Measurements from ENCODE around the gene GALNT10. TPM values are rescaled to one million over a fixed set of nuclear protein-coding genes. Genes with fewer than 3 reads are reported as not detected.

GALNT10 gene
- total and polyA plus RNA-seq, 2 of the 8 experiments (the other 6 are each of a cell fraction or from before 2014, with no cell fraction given), result 4.6 to 15.5 TPM

DNA sequence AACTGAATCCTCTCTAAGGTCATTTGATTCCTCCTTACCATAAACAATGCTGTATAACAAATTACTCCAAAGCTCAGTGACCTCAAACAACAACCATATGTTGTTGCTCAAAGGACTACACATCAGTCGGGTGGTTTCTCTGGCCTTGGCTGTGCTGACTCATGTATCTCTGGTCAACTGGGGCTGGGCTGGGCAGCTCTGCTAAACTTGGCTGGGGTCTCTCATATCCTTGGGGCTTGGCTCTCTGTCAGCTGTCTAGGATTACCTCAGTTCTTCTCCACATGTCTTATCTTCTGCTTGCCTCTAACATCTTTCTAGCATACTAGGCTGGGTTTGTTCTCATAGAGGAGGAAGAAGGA, 86.4 kb downstream of the GALNT10 start (continued):
- TF ChIP-seq HDAC2 (IDR thresholded peaks at IDR 0.05; ENCODE audit: borderline replicate concordance in 1 of 2, low read depth in 2 of 2, low read length in 2 of 2) (no peak), JUN (IDR thresholded peaks at IDR 0.05; ENCODE audit: low read depth, low read length) (no peak)
